OCI-LY7 (cell line): ENCODE measurements around the gene DGKG. TPM values are rescaled to one million over a fixed set of nuclear protein-coding genes. Genes with fewer than 3 reads are reported as not detected.

Source experiments
- BruUV-seq: library from RNA; stranded (reverse); fragments of 400-500 nt; replicated peaks from 2 replicates; lab custom pipeline; 2021; lab: Mats Ljungman, UMichigan
- CTCF ChIA-PET: fragments of 300-600 bp; sonication (Branson Sonifier 250); formaldehyde crosslinking; loops from one replicate; lab custom pipeline; 2022; ENCODE audit warnings: antibody characterized with exemption; ENCODE audit not compliant: unreplicated experiment; lab: Charles Lee
- POLR2A ChIA-PET: fragments of 300-600 bp; sonication (Branson Sonifier 250); formaldehyde crosslinking; loops from one replicate; lab custom pipeline; 2022; ENCODE audit warnings: antibody characterized with exemption; lab: Charles Lee
- DNase-seq: peaks from one replicate; pipeline ENCODE4 v3.0.0-alpha.2; 2015; ENCODE audit warnings: low spot score
- H2AFZ ChIP-seq: fragments of 200-600 bp; sonication (generic), shearing (Covaris generic); 2 replicates; pipeline ENCODE4 v1.6.1; 2014; ENCODE audit warnings: mild to moderate bottlenecking, antibody characterized with exemption, low read length, moderate library complexity
- H3K27ac ChIP-seq: fragments of 200-600 bp; sonication (generic); 2 replicates; pipeline ENCODE4 v1.5.1; 2014; ENCODE audit warnings: mixed run types, low read depth, mild to moderate bottlenecking, moderate library complexity, low read length, inconsistent platforms; ENCODE audit not compliant: poor library complexity, severe bottlenecking
- H3K36me3 ChIP-seq: fragments of 200-600 bp; sonication (generic); 2 replicates; pipeline ENCODE4 v1.6.1; 2014; ENCODE audit warnings: mild to moderate bottlenecking, antibody characterized with exemption, low read length, moderate library complexity, mixed read lengths; ENCODE audit not compliant: insufficient read depth
- H3K4me1 ChIP-seq: fragments of 200-600 bp; sonication (generic); 2 replicates; pipeline ENCODE4 v1.5.1; 2014; ENCODE audit warnings: mild to moderate bottlenecking, low read length; ENCODE audit not compliant: insufficient read depth, poor library complexity, severe bottlenecking
- H3K4me2 ChIP-seq: fragments of 200-600 bp; sonication (generic); 2 replicates; pipeline ENCODE4 v1.6.1; 2014; ENCODE audit warnings: mild to moderate bottlenecking, low read length
- H3K4me3 ChIP-seq: fragments of 200-600 bp; sonication (generic); 2 replicates; pipeline ENCODE4 v1.5.1; 2014; ENCODE audit warnings: mild to moderate bottlenecking, low read depth, low read length; ENCODE audit not compliant: poor library complexity, severe bottlenecking
- H3K79me2 ChIP-seq: fragments of 200-600 bp; sonication (generic); 2 replicates; pipeline ENCODE4 v1.6.1; 2016; ENCODE audit warnings: low read depth, mild to moderate bottlenecking, low read length, moderate library complexity, mixed read lengths; ENCODE audit not compliant: insufficient read depth
- H3K9me2 ChIP-seq: fragments of 200-600 bp; sonication (generic); 2 replicates; pipeline ENCODE4 v1.6.1; 2016; ENCODE audit warnings: mild to moderate bottlenecking, low read length, mixed read lengths; ENCODE audit not compliant: insufficient read depth
- H3K9me3 ChIP-seq: fragments of 200-600 bp; sonication (generic); 2 replicates; pipeline ENCODE4 v1.6.1; 2014; ENCODE audit warnings: mild to moderate bottlenecking, mixed run types, low read length, mixed read lengths
- H4K20me1 ChIP-seq: fragments of 200-600 bp; sonication (generic); 2 replicates; pipeline ENCODE4 v1.6.1; 2014; ENCODE audit warnings: mild to moderate bottlenecking, antibody characterized with exemption, low read length, moderate library complexity, mixed read lengths; ENCODE audit not compliant: insufficient read depth
- CTCF ChIP-seq: fragments of 200-600 bp; sonication (generic); conservative IDR thresholded peaks from 2 replicates; pipeline ENCODE4 v1.5.1; 2014; ENCODE audit warnings: mild to moderate bottlenecking, antibody characterized with exemption, low read length, moderate library complexity, mixed read lengths
- EZH2phosphoT487 ChIP-seq: fragments of 200-600 bp; sonication (generic); IDR thresholded peaks from 2 replicates; pipeline ENCODE4 v1.6.1; 2018; ENCODE audit warnings: low read depth, borderline replicate concordance, mild to moderate bottlenecking, mixed run types, antibody characterized with exemption, low read length, moderate library complexity, mixed read lengths
- intact Hi-C: fragments of 100-400 bp; cut with micrococcal nuclease; formaldehyde crosslinking; loops from one replicate; pipeline ENCODE4 v1.10.0; 2022; ENCODE audit not compliant: unreplicated experiment
- total RNA-seq, 2 experiments: library from RNA; depleted of rRNA in 1 of 2; stranded (reverse); fragments of >200 nt in 1 of 2; shearing (Covaris generic) in 1 of 2; gene quantifications; 2 replicates each; pipeline ENCODE4 v1.2.3, GENCODE V29; 2014 to 2022

Gene DGKG
- total RNA-seq, 2 experiments from 2014 or later: 0.06 TPM; not detected in 1

DNA sequence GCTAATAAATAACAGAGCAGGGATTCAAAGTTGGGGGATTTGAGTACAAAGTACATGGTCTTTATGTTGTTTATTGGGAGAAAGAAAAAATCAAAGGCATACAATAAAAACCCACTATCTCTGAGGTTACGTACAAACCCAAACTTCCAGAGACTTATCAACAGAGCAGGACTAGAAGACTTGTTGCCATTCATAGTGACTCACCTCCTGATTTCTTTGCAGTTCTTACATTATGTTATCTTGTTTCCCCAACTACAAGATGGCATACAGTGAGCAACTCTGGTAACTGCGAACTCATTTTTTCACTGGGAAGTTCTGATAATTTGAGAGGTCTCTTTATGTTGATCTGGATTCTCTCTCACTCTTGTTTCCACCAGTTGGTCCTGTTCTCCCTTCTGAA is 172.5 kb downstream of the DGKG start:
- CTCF ChIA-PET: no interaction called here
- Histone ChIP-seq H3K27ac (no peak overlapping the region), H3K9me3 (no peaks in the 10 kb centered on the region), H3K9me2 (no peaks in the 10 kb centered on the region), H3K4me3 (no peak overlapping the region), H2AFZ (no peak overlapping the region), H3K4me1 (peaks cover 12% of the 10 kb centered on the region), H3K4me2 (no peak overlapping the region), H3K79me2 (no peaks in the 10 kb centered on the region), H4K20me1 (no peaks in the 10 kb centered on the region), H3K36me3 (no peaks in the 10 kb centered on the region)
- no peak for TF ChIP-seq CTCF
- no peak for TF ChIP-seq EZH2phosphoT487
- intact Hi-C loops: no loop called here
- BruUV-seq: no TSS peak
- POLR2A ChIA-PET: interaction anchor here (1.2 kb wide), 1 partner anchor 13 kb away, joined by 3 read pairs; no protein-coding TSS in a partner anchor
- no peak for DNase-seq

DNA sequence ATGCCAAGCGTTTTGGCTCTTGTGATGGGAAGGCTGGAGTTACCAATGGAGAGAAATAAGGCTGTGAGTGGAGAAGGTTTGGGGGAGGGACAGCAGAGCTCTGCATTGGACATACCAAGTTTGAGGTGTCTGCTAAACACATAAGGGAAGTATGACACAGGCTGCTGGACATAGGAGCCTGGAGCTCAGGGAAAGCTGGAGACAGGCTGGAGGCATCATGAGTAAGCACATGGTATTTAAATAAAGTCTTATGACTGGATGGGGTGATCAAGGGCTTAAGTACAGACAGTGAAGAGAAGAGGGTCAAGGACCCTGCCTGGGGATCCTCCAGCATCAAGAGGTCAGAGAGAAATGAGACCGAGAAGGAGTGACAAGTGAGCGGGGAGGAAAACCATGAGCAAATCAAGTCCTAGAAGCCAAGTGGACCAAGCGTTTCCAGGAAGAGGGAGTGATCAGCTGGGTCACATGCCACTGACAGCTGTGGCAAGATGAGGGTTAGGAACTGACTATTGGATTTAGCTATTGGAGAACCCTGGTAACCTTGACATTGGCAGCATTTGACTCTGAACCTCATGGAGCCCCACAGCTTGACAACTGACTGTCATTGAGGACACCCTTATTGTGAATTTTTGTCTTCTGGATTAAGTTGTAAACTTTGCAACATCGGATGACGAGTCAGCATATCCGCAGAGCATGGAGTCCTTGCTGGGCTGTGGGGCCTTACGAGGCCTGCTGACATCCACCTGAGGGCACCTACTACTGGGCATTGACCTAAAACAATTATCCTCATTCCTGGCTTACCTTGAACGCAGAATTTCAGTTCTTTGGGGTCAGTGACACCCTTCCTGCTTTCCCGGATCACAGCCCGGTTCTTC is 174.4 kb downstream of the DGKG start:
- Histone ChIP-seq H3K79me2 (no peaks in the 10 kb centered on the region), H3K4me3 (no peak overlapping the region), H4K20me1 (no peaks in the 10 kb centered on the region), H3K9me2 (no peaks in the 10 kb centered on the region), H3K4me2 (no peak overlapping the region), H3K4me1 (peaks cover 12% of the 10 kb centered on the region), H3K36me3 (no peaks in the 10 kb centered on the region), H2AFZ (no peak overlapping the region), H3K9me3 (no peaks in the 10 kb centered on the region), H3K27ac (no peak overlapping the region)
- no peak for DNase-seq
- CTCF ChIA-PET: no interaction called here
- intact Hi-C loops: no loop called here
- POLR2A ChIA-PET: interaction anchor here (1.0 kb wide), 1 partner anchor 22 kb away, joined by 3 read pairs; no protein-coding TSS in a partner anchor
- no TSS peak for BruUV-seq
- TF ChIP-seq CTCF: no peak
- TF ChIP-seq EZH2phosphoT487: no peak
